Gastroesophageal sphincter (tissue), 3 donors: Measurements from ENCODE around the gene FGF14.

Experiments used
- POLR2A ChIP-seq, 2 donors: fragments of 450-650 bp; IDR thresholded peaks; one replicate each; pipeline ENCODE4 v1.6.1; 2017; ENCODE audit warnings: antibody characterized with exemption in 2 of 2, mild to moderate bottlenecking in 2 of 2, moderate library complexity in 1 of 2
- POLR2AphosphoS5 ChIP-seq: sonication (generic); formaldehyde crosslinking; IDR thresholded peaks from one replicate; pipeline ENCODE4 v1.6.1; 2017; ENCODE audit warnings: antibody characterized with exemption
- TF ChIP-seq, protein P1 (sequence below), 4 experiments: fragments of 200-600 bp in 2 of 4; fragments of 450-650 bp in 2 of 4; sonication (generic) in 1 of 4; IDR thresholded peaks; one replicate each; pipeline ENCODE4 v1.5.1; 2017 to 2019; ENCODE audit warnings: antibody characterized with exemption in 4 of 4, mild to moderate bottlenecking in 2 of 4, moderate library complexity in 2 of 4

GRCh38 chr13:102295316-102296048 is 106.4 kb downstream of the FGF14 start:
- TF ChIP-seq, protein P1, sequence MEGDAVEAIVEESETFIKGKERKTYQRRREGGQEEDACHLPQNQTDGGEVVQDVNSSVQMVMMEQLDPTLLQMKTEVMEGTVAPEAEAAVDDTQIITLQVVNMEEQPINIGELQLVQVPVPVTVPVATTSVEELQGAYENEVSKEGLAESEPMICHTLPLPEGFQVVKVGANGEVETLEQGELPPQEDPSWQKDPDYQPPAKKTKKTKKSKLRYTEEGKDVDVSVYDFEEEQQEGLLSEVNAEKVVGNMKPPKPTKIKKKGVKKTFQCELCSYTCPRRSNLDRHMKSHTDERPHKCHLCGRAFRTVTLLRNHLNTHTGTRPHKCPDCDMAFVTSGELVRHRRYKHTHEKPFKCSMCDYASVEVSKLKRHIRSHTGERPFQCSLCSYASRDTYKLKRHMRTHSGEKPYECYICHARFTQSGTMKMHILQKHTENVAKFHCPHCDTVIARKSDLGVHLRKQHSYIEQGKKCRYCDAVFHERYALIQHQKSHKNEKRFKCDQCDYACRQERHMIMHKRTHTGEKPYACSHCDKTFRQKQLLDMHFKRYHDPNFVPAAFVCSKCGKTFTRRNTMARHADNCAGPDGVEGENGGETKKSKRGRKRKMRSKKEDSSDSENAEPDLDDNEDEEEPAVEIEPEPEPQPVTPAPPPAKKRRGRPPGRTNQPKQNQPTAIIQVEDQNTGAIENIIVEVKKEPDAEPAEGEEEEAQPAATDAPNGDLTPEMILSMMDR (IDR thresholded peaks at IDR 0.05) = no peak
- TF ChIP-seq POLR2AphosphoS5 (peak; percentile 93), POLR2A (IDR thresholded peaks at IDR 0.05) (no peak)
